DND-41 (cell line): ENCODE data around the gene GPC3.
"Not testable (repeated sequence)": the region's sequence is repeated elsewhere in the genome, so short reads cannot be mapped to it uniquely, and the experiment has no call there.

ENCODE experiments used
- ATAC-seq: fragments of 200-7000 bp; cut with Tn5 transposase; 3 replicates; pipeline ENCODE4 v1.9.1; 2021; ENCODE audit warnings: low read depth; ENCODE audit not compliant: insufficient read depth
- DNase-seq: peaks from one replicate; pipeline ENCODE4 v3.0.0-alpha.2; 2020
- H2AFZ ChIP-seq: 2 replicates; pipeline ENCODE4 v1.6.0; 2012; ENCODE audit warnings: low read depth, low read length
- H3K27ac ChIP-seq: 2 replicates; pipeline ENCODE4 v1.5.1; 2012; ENCODE audit warnings: low read length, inconsistent platforms
- H3K27me3 ChIP-seq: fragments of 200-600 bp; sonication (generic); 2 replicates; pipeline ENCODE4 v1.6.0; 2012; ENCODE audit warnings: low read length, mild to moderate bottlenecking, inconsistent platforms; ENCODE audit not compliant: insufficient read depth, poor library complexity
- H3K36me3 ChIP-seq: 2 replicates; pipeline ENCODE4 v1.5.1; 2012; ENCODE audit warnings: low read length, inconsistent platforms; ENCODE audit not compliant: insufficient read depth
- H3K4me1 ChIP-seq: 2 replicates; pipeline ENCODE4 v1.5.1; 2012; ENCODE audit warnings: mild to moderate bottlenecking, low read length; ENCODE audit not compliant: insufficient read depth
- H3K4me2 ChIP-seq: 2 replicates; pipeline ENCODE4 v1.6.0; 2012; ENCODE audit warnings: mild to moderate bottlenecking, moderate library complexity, low read length, inconsistent platforms; ENCODE audit not compliant: insufficient read depth
- H3K4me3 ChIP-seq, 2 experiments: fragments of 200-600 bp in 1 of 2; shearing (Covaris generic) in 1 of 2; 2 replicates each; pipeline ENCODE4 v1.5.1; 2012 to 2016; ENCODE audit warnings: inconsistent platforms in 2 of 2, low read length in 2 of 2, mild to moderate bottlenecking in 2 of 2, low read depth in 1 of 2, moderate library complexity in 1 of 2
- H3K79me2 ChIP-seq: 2 replicates; pipeline ENCODE4 v1.6.0; 2012; ENCODE audit warnings: low read length, inconsistent platforms; ENCODE audit not compliant: insufficient read depth
- H3K9ac ChIP-seq: 2 replicates; pipeline ENCODE4 v1.6.0; 2012; ENCODE audit warnings: low read depth, mild to moderate bottlenecking, inconsistent platforms, low read length, moderate library complexity
- H3K9me3 ChIP-seq: 2 replicates; pipeline ENCODE4 v1.5.1; 2012; ENCODE audit warnings: low read length, moderate library complexity, mild to moderate bottlenecking, inconsistent platforms; ENCODE audit not compliant: insufficient read depth, severe bottlenecking
- H4K20me1 ChIP-seq: 2 replicates; pipeline ENCODE4 v1.6.0; 2012; ENCODE audit warnings: low read length; ENCODE audit not compliant: insufficient read depth
- EZH2 ChIP-seq: IDR thresholded peaks from 3 replicates; pipeline ENCODE4 v1.6.1; 2012; ENCODE audit warnings: borderline replicate concordance, low read depth, mild to moderate bottlenecking, moderate library complexity, low read length, inconsistent platforms; ENCODE audit not compliant: severe bottlenecking
- TF ChIP-seq, protein P1 (sequence below): IDR thresholded peaks from 2 replicates; pipeline ENCODE4 v1.5.1; 2012; ENCODE audit warnings: borderline replicate concordance, low read length, moderate library complexity, mild to moderate bottlenecking; ENCODE audit not compliant: poor library complexity, severe bottlenecking; ENCODE audit errors: extremely low read depth

The GPC3 gene

DNA sequence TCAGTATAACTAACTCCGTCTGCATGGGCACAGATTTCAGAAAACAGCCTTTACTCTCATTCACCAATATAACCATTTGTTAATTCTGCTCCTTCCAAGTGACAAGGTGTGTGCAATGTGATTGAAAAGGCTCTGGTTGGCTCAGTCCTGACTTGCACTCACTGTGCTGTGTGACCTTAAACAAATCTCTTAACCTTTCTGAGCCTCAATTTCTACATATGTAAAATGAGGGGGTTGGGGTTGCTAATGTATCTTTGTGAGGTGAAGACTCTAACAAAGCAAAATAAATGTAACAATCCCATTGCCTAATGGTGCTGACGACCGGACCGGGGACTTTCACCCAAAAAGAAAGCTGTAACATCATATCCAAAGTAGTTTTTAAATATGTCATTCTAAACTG is 457.6 kb downstream of the GPC3 start:
- Histone ChIP-seq H3K9ac (no peak overlapping the region), H3K4me1 (no peaks in the 10 kb centered on the region), H3K27me3 (no peaks in the 10 kb centered on the region), H3K27ac (no peak overlapping the region), H3K4me2 (no peak overlapping the region), H3K79me2 (no peaks in the 10 kb centered on the region), H2AFZ (no peak overlapping the region), H4K20me1 (no peaks in the 10 kb centered on the region), H3K9me3 (no peaks in the 10 kb centered on the region), H3K36me3 (no peaks in the 10 kb centered on the region), H3K4me3 (no peak overlapping the region)
- DNase-seq (no peak), ATAC-seq (no peak)
- TF ChIP-seq EZH2, result no peak
- TF ChIP-seq, protein P1, sequence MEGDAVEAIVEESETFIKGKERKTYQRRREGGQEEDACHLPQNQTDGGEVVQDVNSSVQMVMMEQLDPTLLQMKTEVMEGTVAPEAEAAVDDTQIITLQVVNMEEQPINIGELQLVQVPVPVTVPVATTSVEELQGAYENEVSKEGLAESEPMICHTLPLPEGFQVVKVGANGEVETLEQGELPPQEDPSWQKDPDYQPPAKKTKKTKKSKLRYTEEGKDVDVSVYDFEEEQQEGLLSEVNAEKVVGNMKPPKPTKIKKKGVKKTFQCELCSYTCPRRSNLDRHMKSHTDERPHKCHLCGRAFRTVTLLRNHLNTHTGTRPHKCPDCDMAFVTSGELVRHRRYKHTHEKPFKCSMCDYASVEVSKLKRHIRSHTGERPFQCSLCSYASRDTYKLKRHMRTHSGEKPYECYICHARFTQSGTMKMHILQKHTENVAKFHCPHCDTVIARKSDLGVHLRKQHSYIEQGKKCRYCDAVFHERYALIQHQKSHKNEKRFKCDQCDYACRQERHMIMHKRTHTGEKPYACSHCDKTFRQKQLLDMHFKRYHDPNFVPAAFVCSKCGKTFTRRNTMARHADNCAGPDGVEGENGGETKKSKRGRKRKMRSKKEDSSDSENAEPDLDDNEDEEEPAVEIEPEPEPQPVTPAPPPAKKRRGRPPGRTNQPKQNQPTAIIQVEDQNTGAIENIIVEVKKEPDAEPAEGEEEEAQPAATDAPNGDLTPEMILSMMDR, result no peak

DNA sequence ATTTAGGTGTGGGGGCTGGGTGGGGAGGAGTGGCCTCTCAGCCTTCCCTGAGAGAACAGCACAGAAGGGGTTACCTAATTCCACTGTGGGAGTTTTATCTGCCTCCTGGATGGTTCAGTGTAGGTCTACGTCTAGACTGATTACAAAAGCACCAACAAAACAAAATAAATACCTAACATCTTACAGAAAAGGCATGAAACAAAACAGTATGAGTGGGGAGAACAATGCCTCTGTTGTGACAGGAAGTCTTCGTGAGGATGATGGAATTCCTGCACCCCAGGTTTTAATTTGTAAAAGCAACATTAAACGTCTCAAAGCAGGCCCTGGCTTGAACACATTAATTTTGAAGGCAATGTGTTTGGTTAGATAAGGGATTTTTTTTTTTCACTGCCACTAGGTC is 458.0 kb downstream of the GPC3 start:
- no peak overlapping the region for H3K4me2 ChIP-seq

DNA sequence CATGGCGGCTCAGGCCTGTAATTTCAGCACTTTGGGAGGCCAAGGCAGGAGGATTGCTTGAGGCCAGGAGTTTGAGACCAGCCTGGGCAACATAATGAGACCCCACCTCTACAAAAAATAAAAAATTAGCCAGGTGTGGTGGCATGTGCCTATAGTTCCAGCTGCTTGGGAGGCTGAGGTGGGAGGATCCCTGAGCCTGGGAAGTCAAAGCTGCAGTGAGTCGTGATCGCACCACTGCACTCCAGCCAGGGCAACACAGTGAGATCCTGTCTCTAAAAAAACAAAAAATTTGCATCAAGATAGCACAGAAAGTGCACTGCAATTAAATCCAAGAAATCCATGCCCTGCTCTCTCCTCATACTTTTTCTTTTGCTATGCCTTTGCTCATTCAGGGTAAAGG is 458.6 kb downstream of the GPC3 start:
- H3K36me3 ChIP-seq, H4K20me1 ChIP-seq, DNase-seq, H3K9ac ChIP-seq, H3K9me3 ChIP-seq, H3K4me3 ChIP-seq, ATAC-seq, H2AFZ ChIP-seq, H3K79me2 ChIP-seq, H3K27ac ChIP-seq, H3K4me2 ChIP-seq, H3K4me1 ChIP-seq, H3K27me3 ChIP-seq: not testable (repeated sequence)

More for the DNA sequence above, 458.0 kb downstream of the GPC3 start:
- H3K27ac ChIP-seq, result no peak overlapping the region
- no peak overlapping the region for H3K4me3 ChIP-seq
- no peaks in the 10 kb centered on the region for H4K20me1 ChIP-seq
- no peaks in the 10 kb centered on the region for H3K4me1 ChIP-seq
- no peak overlapping the region for H2AFZ ChIP-seq
- no peaks in the 10 kb centered on the region for H3K79me2 ChIP-seq
- no peak overlapping the region for H3K9ac ChIP-seq
- H3K36me3 ChIP-seq, result no peaks in the 10 kb centered on the region
- H3K9me3 ChIP-seq, result no peaks in the 10 kb centered on the region
- TF ChIP-seq, protein P1, result no peak
- no peak for TF ChIP-seq EZH2
- no peak for ATAC-seq
- H3K27me3 ChIP-seq, result no peaks in the 10 kb centered on the region
- DNase-seq, result no peak

DNA sequence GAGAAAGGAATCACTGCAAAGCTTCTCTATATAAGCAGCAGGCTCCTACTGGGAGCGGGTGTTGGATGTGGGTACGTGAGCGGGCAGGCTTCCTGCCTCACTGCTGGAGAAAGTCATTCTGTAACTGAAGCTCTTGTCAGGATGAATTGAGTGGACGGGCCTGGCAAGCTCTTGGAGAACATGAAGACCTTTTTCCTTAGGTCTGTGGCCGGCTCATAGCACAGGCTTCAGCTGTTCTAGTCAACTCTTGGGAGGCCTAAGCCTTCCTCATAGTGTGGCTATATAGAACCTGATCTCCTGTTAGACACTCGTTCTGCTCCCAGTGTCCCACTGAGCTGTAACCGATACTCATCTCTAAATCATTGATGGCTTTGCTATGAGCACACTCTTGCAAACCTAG is 461.9 kb downstream of the GPC3 start:
- ATAC-seq, result no peak
- no peak overlapping the region for H2AFZ ChIP-seq
- no peaks in the 10 kb centered on the region for H3K27me3 ChIP-seq
- no peak overlapping the region for H3K4me3 ChIP-seq
- TF ChIP-seq, protein P1, result no peak
- TF ChIP-seq EZH2, result no peak
- no peaks in the 10 kb centered on the region for H3K9me3 ChIP-seq
- no peaks in the 10 kb centered on the region for H3K36me3 ChIP-seq
- H4K20me1 ChIP-seq, result no peaks in the 10 kb centered on the region
- H3K9ac ChIP-seq, result no peak overlapping the region
- no peak overlapping the region for H3K4me2 ChIP-seq
- no peaks in the 10 kb centered on the region for H3K4me1 ChIP-seq
- H3K27ac ChIP-seq, result no peak overlapping the region
- no peaks in the 10 kb centered on the region for H3K79me2 ChIP-seq
- no peak for DNase-seq
